Stimulated activated CD4-positive, alpha-beta T cell treated with anti-CD3 and anti-CD28 coated beads, Interleukin-15, amount 100 ng/mL, for 1 hour (primary cell): Measurements from ENCODE around the gene ALDH3B1.

Source experiments
- DNase-seq, 2 donors: peaks; one replicate each; pipeline ENCODE4 v3.0.0-alpha.2; 2020; ENCODE audit warnings: low read depth in 1 of 2, low spot score in 1 of 2

Gene ALDH3B1

GRCh38 chr11:68030318-68031143 lies 20.4 kb downstream of the ALDH3B1 start, which contains the start of gene NDUFS8:
NDUFS8 (plus strand) TSS chr11:68030681; CDS start chr11:68032152, 1,471 bp downstream.
- DNase-seq, result peak; percentile 82 to 95

- DNase-seq, result no peak
These were observed 21.0 kb downstream of the ALDH3B1 start for GRCh38 chr11:68031144-68031464.

GRCh38 chr11:68032003-68032402 lies 21.9 kb downstream of the ALDH3B1 start:
- no peak for DNase-seq

- DNase-seq, result no peak
These were observed 23.0 kb downstream of the ALDH3B1 start for GRCh38 chr11:68032997-68033707.

GRCh38 chr11:68033708-68034045 lies 23.6 kb downstream of the ALDH3B1 start:
- no peak for DNase-seq

GRCh38 chr11:68035266-68035876 lies 25.2 kb downstream of the ALDH3B1 start:
- no peak for DNase-seq

GRCh38 chr11:68036141-68036716 lies 26.1 kb downstream of the ALDH3B1 start:
- no peak for DNase-seq

GRCh38 chr11:68036717-68037239 lies 26.7 kb downstream of the ALDH3B1 start:
- no peak for DNase-seq

GRCh38 chr11:68037411-68038225 lies 27.5 kb downstream of the ALDH3B1 start:
- DNase-seq, result no peak

GRCh38 chr11:68038226-68038717 lies 28.1 kb downstream of the ALDH3B1 start:
- no peak for DNase-seq

- DNase-seq, result peak; percentile 35 to 51
These were observed 28.8 kb downstream of the ALDH3B1 start, which contains the start of gene TCIRG1 for GRCh38 chr11:68038718-68039525. TCIRG1 (plus strand) TSS chr11:68039025; CDS start chr11:68041272, 2,247 bp downstream.

GRCh38 chr11:68039526-68040086 lies 29.5 kb downstream of the ALDH3B1 start:
- DNase-seq, result no peak

- no peak for DNase-seq
These were observed 30.2 kb downstream of the ALDH3B1 start for GRCh38 chr11:68040101-68040956.

- DNase-seq, result no peak
These were observed 30.9 kb downstream of the ALDH3B1 start for GRCh38 chr11:68040957-68041591.

- no peak for DNase-seq
These were observed 31.6 kb downstream of the ALDH3B1 start for GRCh38 chr11:68041617-68042218.

GRCh38 chr11:68042219-68043028 lies 32.3 kb downstream of the ALDH3B1 start:
- DNase-seq, result no peak

- no peak for DNase-seq
These were observed 32.9 kb downstream of the ALDH3B1 start for GRCh38 chr11:68043029-68043348.
